Omental fat pad (tissue), 4 donors: ENCODE results near the gene CYP51A1. TPM values are rescaled to one million over a fixed set of nuclear protein-coding genes. Genes with fewer than 3 reads are reported as not detected.
"Not testable (repeated sequence)": the region's sequence is repeated elsewhere in the genome, so short reads cannot be mapped to it uniquely, and the experiment has no call there.

Source experiments
- ATAC-seq: fragments of 150-250 bp; one replicate; pipeline ENCODE4 v1.9.1; 2016; ENCODE audit warnings: mild to moderate bottlenecking, moderate library complexity; ENCODE audit not compliant: low FRiP score
- DNase-seq: peaks from one replicate; pipeline ENCODE4 v3.0.0-alpha.2; 2019; ENCODE audit warnings: low spot score
- CTCF ChIP-seq, 3 donors: fragments of 450-650 bp; IDR thresholded peaks; one replicate each; pipeline ENCODE4 v1.5.1; 2016 to 2017; ENCODE audit warnings: antibody characterized with exemption in 3 of 3, mild to moderate bottlenecking in 3 of 3, moderate library complexity in 2 of 3
- total RNA-seq, 4 donors: library from RNA; depleted of rRNA; stranded (reverse); fragments of >200 nt; gene quantifications; one replicate each; pipeline ENCODE4 v1.1.0, GENCODE V29; 2016

The CYP51A1 gene
- total RNA-seq, 4 donors from 2014 or later, result 22.2 to 79.6 (median 32.1) TPM

GRCh38 chr7:92119213-92119759, 15.0 kb downstream of the CYP51A1 start:
- TF ChIP-seq CTCF (IDR thresholded peaks at IDR 0.05), result no peak
- no peak for DNase-seq
- no peak for ATAC-seq

GRCh38 chr7:92116949-92117348, 17.3 kb downstream of the CYP51A1 start:
- no peak for DNase-seq
- no peak for TF ChIP-seq CTCF (IDR thresholded peaks at IDR 0.05)
- ATAC-seq, result no peak

GRCh38 chr7:92115821-92116220, 18.5 kb downstream of the CYP51A1 start:
- TF ChIP-seq CTCF (IDR thresholded peaks at IDR 0.05), result no peak
- ATAC-seq (no peak), DNase-seq (no peak)

- no peak for TF ChIP-seq CTCF (IDR thresholded peaks at IDR 0.05)
- ATAC-seq, result no peak
- DNase-seq, result no peak
Measured at GRCh38 chr7:92110857-92111256, 23.4 kb downstream of the CYP51A1 start.

- DNase-seq (no peak), ATAC-seq (no peak)
- TF ChIP-seq CTCF (IDR thresholded peaks at IDR 0.05), result no peak
Measured at GRCh38 chr7:92108821-92109220, 25.5 kb downstream of the CYP51A1 start.

- not testable (repeated sequence) for DNase-seq, ATAC-seq
Measured at GRCh38 chr7:92102862-92103261, 31.4 kb downstream of the CYP51A1 start.

- TF ChIP-seq CTCF (IDR thresholded peaks at IDR 0.05), result no peak
- no peak for ATAC-seq
- no peak for DNase-seq
Measured at GRCh38 chr7:92100534-92100933, 33.7 kb downstream of the CYP51A1 start.

- TF ChIP-seq CTCF (IDR thresholded peaks at IDR 0.05), result no peak
- no peak for DNase-seq
- no peak for ATAC-seq
Measured at GRCh38 chr7:92095380-92095779, 38.9 kb downstream of the CYP51A1 start.
